SK-N-SH (cell line): ENCODE data around the gene NEK8. TPM values are rescaled to one million over a fixed set of nuclear protein-coding genes. Genes with fewer than 3 reads are reported as not detected.

Experiments
- CTCF ChIA-PET: fragments of 300-600, 350-600 bp; formaldehyde crosslinking; extraction: SDS; loops from one replicate; lab custom pipeline; 2021; lab: Yijun Ruan, JAX
- POLR2A ChIA-PET: fragments of 350-600 bp; sonication (Branson Sonifier 250); formaldehyde crosslinking; extraction: SDS; loops from one replicate; lab custom pipeline; 2020; ENCODE audit warnings: antibody characterized with exemption, inconsistent platforms; lab: Yijun Ruan, JAX
- DNase-seq: peaks from one replicate; pipeline ENCODE4 v3.0.0; 2012
- H2AFZ ChIP-seq: fragments of 200-600 bp; sonication (generic); 2 replicates; pipeline ENCODE4 v1.8.1; 2016; ENCODE audit warnings: antibody characterized with exemption, mild to moderate bottlenecking, low read depth
- H3F3A ChIP-seq: fragments of 200-600 bp; sonication (generic); replicated peaks from 2 replicates; pipeline ENCODE3; 2016; ENCODE audit warnings: antibody characterized with exemption, mild to moderate bottlenecking; ENCODE audit not compliant: insufficient read depth
- H3K27ac ChIP-seq, 2 experiments: fragments of 200-500 bp in 1 of 2; fragments of 200-600 bp in 1 of 2; sonication (Bioruptor generic) in 1 of 2; sonication (generic), shearing (Covaris generic) in 1 of 2; 2 replicates each; pipeline versions ENCODE4 v1.5.1 to v1.6.1; 2014 to 2016; ENCODE audit warnings: low read depth in 2 of 2, inconsistent platforms in 1 of 2, low read length in 1 of 2, mild to moderate bottlenecking in 1 of 2, mixed read lengths in 1 of 2
- H3K27me3 ChIP-seq: fragments of 200-600 bp; sonication (generic), shearing (Covaris generic); 2 replicates; pipeline ENCODE4 v1.6.1; 2016; ENCODE audit warnings: mixed run types; ENCODE audit not compliant: insufficient read depth
- H3K36me3 ChIP-seq, 2 experiments: fragments of 200-500 bp in 1 of 2; fragments of 200-600 bp in 1 of 2; sonication (Bioruptor generic) in 1 of 2; sonication (generic) in 1 of 2; replicated peaks in 1 of 2; 2 replicates each; pipeline versions ENCODE3 to v1.5.1; 2014 to 2016; ENCODE audit warnings: low read length in 1 of 2, mild to moderate bottlenecking in 1 of 2; ENCODE audit not compliant: insufficient read depth in 2 of 2, control insufficient read depth in 1 of 2
- H3K4me1 ChIP-seq, 2 experiments: fragments of 200-500 bp in 1 of 2; fragments of 200-600 bp in 1 of 2; sonication (Bioruptor generic) in 1 of 2; sonication (generic), shearing (Covaris generic) in 1 of 2; 2 replicates each; pipeline versions ENCODE4 v1.5.1 to v1.6.1; 2014 to 2016; ENCODE audit warnings: low read depth in 1 of 2, low read length in 1 of 2, mixed run types in 1 of 2; ENCODE audit not compliant: insufficient read depth in 2 of 2, control insufficient read depth in 1 of 2
- H3K4me2 ChIP-seq: fragments of 200-600 bp; sonication (generic), shearing (Covaris generic); 2 replicates; pipeline ENCODE4 v1.6.1; 2017; ENCODE audit warnings: mixed run types
- H3K4me3 ChIP-seq, 2 experiments: fragments of 200-500 bp in 1 of 2; fragments of 200-600 bp in 1 of 2; sonication (Bioruptor generic) in 1 of 2; sonication (generic), shearing (Covaris generic) in 1 of 2; 2 replicates each; pipeline versions ENCODE4 v1.5.1 to v1.8.1; 2014 to 2016; ENCODE audit warnings: low read depth in 2 of 2, inconsistent platforms in 1 of 2, low read length in 1 of 2, mild to moderate bottlenecking in 1 of 2, mixed read lengths in 1 of 2, moderate library complexity in 1 of 2
- H3K79me2 ChIP-seq: fragments of 200-600 bp; sonication (generic); 2 replicates; pipeline ENCODE4 v1.8.1; 2017; ENCODE audit warnings: mild to moderate bottlenecking; ENCODE audit not compliant: insufficient read depth
- H3K9ac ChIP-seq: fragments of 200-600 bp; sonication (generic); 2 replicates; pipeline ENCODE4 v1.6.1; 2017; ENCODE audit warnings: mixed run types
- H3K9me2 ChIP-seq: fragments of 200-600 bp; sonication (generic); 2 replicates; pipeline ENCODE4 v1.6.1; 2017; ENCODE audit warnings: mixed run types
- H3K9me3 ChIP-seq: fragments of 200-600 bp; sonication (generic); 2 replicates; pipeline ENCODE4 v1.6.1; 2017; ENCODE audit warnings: mixed run types, mild to moderate bottlenecking, moderate library complexity
- H4K20me1 ChIP-seq: fragments of 200-600 bp; sonication (generic); 2 replicates; pipeline ENCODE4 v1.6.1; 2017; ENCODE audit warnings: mild to moderate bottlenecking, mixed run types; ENCODE audit not compliant: insufficient read depth
- CTCF ChIP-seq: fragments of 200-600 bp; sonication (generic); IDR thresholded peaks from 2 replicates; pipeline ENCODE4 v1.6.1; 2017; ENCODE audit warnings: antibody characterized with exemption, mild to moderate bottlenecking, moderate library complexity
- EP300 ChIP-seq, 2 experiments: IDR thresholded peaks; 2 replicates each; pipeline versions ENCODE4 v1.4.0 to v1.6.1; 2012; ENCODE audit warnings: borderline replicate concordance in 1 of 2, low read depth in 1 of 2, low read length in 1 of 2
- FOXM1 ChIP-seq: IDR thresholded peaks from 2 replicates; pipeline ENCODE4 v1.4.0; 2012; ENCODE audit warnings: low read depth, mild to moderate bottlenecking
- GABPA ChIP-seq: IDR thresholded peaks from 2 replicates; pipeline ENCODE4 v1.4.0; 2012; ENCODE audit warnings: low read depth, mild to moderate bottlenecking
- MAX ChIP-seq: IDR thresholded peaks from 2 replicates; pipeline ENCODE4 v1.4.0; 2012; ENCODE audit warnings: low read depth
- MXI1 ChIP-seq: IDR thresholded peaks from 2 replicates; pipeline ENCODE4 v1.6.1; 2012; ENCODE audit warnings: mild to moderate bottlenecking, low read depth, low read length, improper control_type of control experiment
- NFIC ChIP-seq: IDR thresholded peaks from 2 replicates; pipeline ENCODE4 v1.4.0; 2012; ENCODE audit warnings: borderline replicate concordance
- POLR2AphosphoS5 ChIP-seq: IDR thresholded peaks from 2 replicates; pipeline ENCODE4 v1.6.1; 2012; ENCODE audit warnings: low read depth, low read length
- RCOR1 ChIP-seq: fragments of 150-350 bp; IDR thresholded peaks from 2 replicates; pipeline ENCODE4 v1.6.1; 2017; ENCODE audit warnings: antibody characterized with exemption, low read length
- RFX5 ChIP-seq: IDR thresholded peaks from 2 replicates; pipeline ENCODE4 v1.6.1; 2012; ENCODE audit warnings: mild to moderate bottlenecking, improper control_type of control experiment, low read length
- RXRA ChIP-seq: IDR thresholded peaks from 2 replicates; pipeline ENCODE4 v1.4.0; 2012; ENCODE audit warnings: low read depth, mild to moderate bottlenecking, borderline replicate concordance
- SMC3 ChIP-seq: IDR thresholded peaks from 2 replicates; pipeline ENCODE4 v1.6.1; 2012; ENCODE audit warnings: low read depth, low read length, improper control_type of control experiment
- TEAD4 ChIP-seq: IDR thresholded peaks from 2 replicates; pipeline ENCODE4 v1.4.0; 2012; ENCODE audit warnings: mild to moderate bottlenecking, borderline replicate concordance; ENCODE audit not compliant: insufficient read depth
- USF1 ChIP-seq: IDR thresholded peaks from 2 replicates; pipeline ENCODE4 v1.4.0; 2012; ENCODE audit warnings: low read depth, borderline replicate concordance
- YY1 ChIP-seq: IDR thresholded peaks from 2 replicates; pipeline ENCODE4 v1.4.0; 2012; ENCODE audit warnings: low read depth, mild to moderate bottlenecking
- ZBTB33 ChIP-seq: IDR thresholded peaks from 2 replicates; pipeline ENCODE4 v1.4.0; 2012; ENCODE audit warnings: low read depth, borderline replicate concordance
- WGBS: methylation state at CpG from one replicate; pipeline ENCODE4 v1.1.6; 2017; ENCODE audit warnings: low lambda C conversion rate; 5-methylcytosine and 5-hydroxymethylcytosine counted together
- polyA plus RNA-seq, 3 experiments: library from polyadenylated mRNA; depleted of rRNA; stranded (reverse); fragments of >200 nt; gene quantifications; 2 replicates each; pipeline ENCODE4 v1.2.3, GENCODE V29; 2012

NEK8 gene
- polyA plus RNA-seq, 1 of the 3 experiments (the other 2 are of a cell fraction): 6.0 TPM

- no peaks in the 10 kb centered on the region for H3K36me3 ChIP-seq
- H4K20me1 ChIP-seq: no peaks in the 10 kb centered on the region
- POLR2A ChIA-PET: no interaction called here
- TF ChIP-seq FOXM1: no peak
- no peak for TF ChIP-seq GABPA
- TF ChIP-seq ZBTB33: no peak
- TF ChIP-seq MXI1: no peak
- no peak for TF ChIP-seq USF1
- TF ChIP-seq POLR2AphosphoS5: no peak
- TF ChIP-seq RCOR1: no peak
- no peak for TF ChIP-seq RXRA
- TF ChIP-seq RFX5: no peak
- DNase-seq: no peak
- CTCF ChIA-PET: interaction anchor here (1.2 to 20.4 kb wide), 2 partner anchors 12 to 14 kb away, joined by 3 to 612 read pairs; partner anchors contain the start of genes NEK8, RPL23A and TLCD1
- peaks cover 6 to 18% of the 10 kb centered on the region in 2 experiments; a peak in 2 of 4 replicates for H3K4me1 ChIP-seq
- H3K9ac ChIP-seq: no peak overlapping the region
- peaks cover 4% of the 10 kb centered on the region; the same call in 1 of the 2 replicates for H3K79me2 ChIP-seq
- H3F3A ChIP-seq: peaks cover 14% of the 10 kb centered on the region
- no peak overlapping the region for H3K27ac ChIP-seq
- H3K27me3 ChIP-seq: no peaks in the 10 kb centered on the region
- no peaks in the 10 kb centered on the region for H3K9me3 ChIP-seq
- H3K9me2 ChIP-seq: no peaks in the 10 kb centered on the region
- no peak overlapping the region for H2AFZ ChIP-seq
- WGBS: 94% methylated on average over 12 of the region's 22 CpGs
- no peak overlapping the region for H3K4me3 ChIP-seq
- H3K4me2 ChIP-seq: no peak overlapping the region
These were observed 9.4 kb downstream of the NEK8 start for GRCh38 chr17:28737770-28738679.

GRCh38 chr17:28738680-28739384 lies 10.2 kb downstream of the NEK8 start:
- Histone ChIP-seq H3K9me3 (no peaks in the 10 kb centered on the region), H3K79me2 (peaks cover 4% of the 10 kb centered on the region; the same call in 1 of the 2 replicates), H3K4me2 (no peak overlapping the region), H3K36me3 (no peaks in the 10 kb centered on the region), H3K9ac (no peak overlapping the region), H3K4me1 (peaks cover 6 to 18% of the 10 kb centered on the region in 2 experiments; a peak in 2 of 4 replicates), H4K20me1 (no peaks in the 10 kb centered on the region), H3K27ac (no peak overlapping the region), H2AFZ (no peak overlapping the region), H3F3A (peaks cover 21% of the 10 kb centered on the region), H3K9me2 (no peaks in the 10 kb centered on the region), H3K27me3 (no peaks in the 10 kb centered on the region), H3K4me3 (no peak overlapping the region)
- DNase-seq: no peak
- POLR2A ChIA-PET: no interaction called here
- 89% methylated on average over 9 of the region's 10 CpGs for WGBS
- CTCF ChIA-PET: interaction anchor here (1.2 to 20.4 kb wide), 2 partner anchors 11 to 15 kb away, joined by 3 to 612 read pairs; partner anchors contain the start of genes NEK8, RPL23A and TLCD1
- TF ChIP-seq MAX (no peak), TEAD4 (no peak), YY1 (no peak), ZBTB33 (no peak), SMC3 (no peak), USF1 (no peak), EP300 (IDR thresholded peaks at IDR 0.05; ENCODE audit: borderline replicate concordance in 1 of 2, low read depth in 1 of 2, low read length in 1 of 2) (no peak), CTCF (no peak), NFIC (no peak)
